ENCODE results near the gene FBH1.
A peak's percentile ranks its signal among the peaks of the same experiment; 100 is the strongest.
"Not testable (repeated sequence)": the region's sequence is repeated elsewhere in the genome, so short reads cannot be mapped to it uniquely, and the experiment has no call there.

The FBH1 gene

GRCh38 chr10:5889624-5890451, at the start of gene FBH1, which contains the start of gene ANKRD16:
FBH1 (plus strand) TSS chr10:5890243; CDS start chr10:5890346, 103 bp downstream.
ANKRD16 (minus strand) TSS chr10:5889893; CDS start chr10:5889354, 539 bp downstream.
- DNase-seq = peak; percentile 75

GRCh38 chr10:5840314-5841307, 49.4 kb upstream of the FBH1 start:
- DNase-seq = no peak

GRCh38 chr10:5841965-5842364, 48.1 kb upstream of the FBH1 start:
- no peak for DNase-seq

DNA sequence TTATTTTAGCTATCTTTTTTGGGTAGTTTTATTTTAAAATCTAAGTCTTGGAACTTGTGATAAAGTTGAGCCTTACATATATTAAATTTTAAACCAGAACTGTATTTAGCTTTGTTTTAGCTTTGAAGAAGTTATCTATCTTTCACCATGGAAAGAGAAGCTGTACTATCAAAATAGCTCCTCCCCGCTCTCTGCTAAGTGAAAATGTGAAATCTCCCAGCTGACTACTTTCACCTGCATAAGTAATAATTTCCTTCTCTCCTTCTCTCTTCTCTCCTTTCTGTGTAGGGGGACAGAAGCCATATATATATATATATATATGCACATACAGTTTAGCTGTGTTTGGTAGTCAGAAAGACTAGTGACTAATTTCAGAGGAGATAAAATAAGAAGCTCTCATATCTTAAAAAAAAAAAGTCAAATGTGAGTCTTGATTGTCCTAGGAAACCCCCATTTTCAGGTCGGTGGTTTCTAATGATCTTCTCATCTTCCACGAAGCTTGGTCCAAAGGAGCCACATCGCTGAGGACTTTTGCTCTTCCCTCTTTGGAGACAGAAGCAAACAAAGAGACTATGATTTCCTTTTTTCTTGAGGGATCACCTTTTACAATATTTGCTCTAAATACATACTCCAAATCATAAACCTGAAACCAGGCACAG, 46.2 kb upstream of the FBH1 start:
- DNase-seq = no peak

GRCh38 chr10:5844345-5845055, 45.5 kb upstream of the FBH1 start:
- DNase-seq = no peak

GRCh38 chr10:5846667-5847066, 43.4 kb upstream of the FBH1 start:
- DNase-seq = not testable (repeated sequence)

GRCh38 chr10:5854131-5854475, 35.9 kb upstream of the FBH1 start:
- no peak for DNase-seq

DNA sequence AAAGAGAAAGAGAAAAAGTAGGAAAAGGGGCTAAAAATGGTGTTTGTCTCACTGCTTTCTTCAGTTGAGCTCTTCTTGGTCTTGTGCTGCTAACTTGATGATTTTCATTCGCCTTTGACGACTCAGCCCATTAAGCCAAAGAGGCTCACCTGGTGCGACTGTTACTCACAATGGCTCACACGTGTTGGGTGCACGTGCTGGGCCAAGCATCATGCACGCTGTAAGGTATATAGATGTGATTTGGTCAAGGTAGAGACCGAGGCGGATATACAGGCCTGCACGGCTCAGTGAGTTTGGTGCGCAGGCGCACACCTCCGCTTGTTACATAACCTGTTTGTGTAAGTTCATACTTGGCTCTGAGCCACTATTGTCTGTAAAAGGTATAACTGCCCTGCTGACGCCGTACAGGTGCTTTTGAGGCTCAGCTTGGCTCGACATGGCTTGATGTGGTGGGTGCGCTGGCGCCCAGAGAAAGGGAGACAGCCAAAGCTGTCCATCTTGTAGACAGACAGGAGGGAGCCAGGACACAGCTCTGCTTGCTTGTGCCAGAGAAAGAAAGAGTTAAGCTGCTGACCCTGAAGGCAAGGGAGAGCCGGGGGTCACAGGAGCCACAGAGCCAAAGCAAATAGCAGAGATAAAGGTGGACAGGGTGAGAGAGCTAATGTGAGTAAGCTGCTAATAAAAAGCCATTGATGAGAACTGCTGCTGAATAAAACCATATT, 33.9 kb upstream of the FBH1 start:
- DNase-seq = no peak

DNA sequence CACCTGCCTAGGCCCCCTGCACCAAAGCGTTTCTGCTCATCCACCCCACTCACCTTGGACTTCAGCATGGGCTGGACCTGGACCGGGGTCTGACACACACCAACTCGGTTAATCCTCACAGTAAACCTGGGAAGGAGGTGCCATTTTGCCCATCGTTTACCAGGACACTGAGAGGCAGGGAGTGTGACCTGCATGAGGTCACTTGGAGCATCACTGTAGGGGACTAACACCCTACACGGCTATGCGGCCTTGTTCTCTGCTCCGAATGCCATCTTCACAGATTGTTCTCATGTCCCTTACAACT, 33.4 kb upstream of the FBH1 start:
- DNase-seq = no peak

GRCh38 chr10:5858811-5859210, 31.2 kb upstream of the FBH1 start:
- no peak for DNase-seq

GRCh38 chr10:5860066-5860465, 30.0 kb upstream of the FBH1 start:
- no peak for DNase-seq

DNA sequence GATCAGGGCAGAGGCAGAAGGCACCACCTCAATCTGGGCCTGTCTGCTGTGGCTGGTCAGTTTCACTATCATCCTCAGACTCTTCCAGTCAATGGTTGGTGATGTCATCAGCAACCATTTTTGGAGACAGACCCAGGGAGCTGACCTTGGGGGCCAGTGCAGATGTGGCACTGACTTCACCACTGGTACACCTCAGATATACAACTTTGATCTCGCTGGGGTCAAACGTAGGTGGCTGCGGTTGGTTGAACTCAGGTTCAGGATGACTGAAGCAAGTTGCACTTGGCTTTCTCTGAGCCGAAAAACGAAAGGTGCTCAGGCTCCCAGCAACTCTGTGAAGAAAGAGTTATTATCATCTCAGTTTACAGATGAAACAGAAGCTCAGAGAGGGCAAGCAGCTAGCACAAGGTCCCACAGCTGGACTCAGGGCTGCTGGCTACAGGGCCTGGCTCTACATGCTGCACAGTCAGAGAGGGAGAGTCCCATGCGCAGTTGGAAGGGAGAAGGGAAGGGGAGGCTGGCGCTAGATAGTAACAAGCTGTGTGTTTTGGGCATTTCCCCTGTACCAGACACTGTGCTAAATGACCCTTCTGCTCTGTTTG, 27.6 kb upstream of the FBH1 start:
- no peak for DNase-seq

- DNase-seq = not testable (repeated sequence)
Observed at GRCh38 chr10:5862981-5863685, 26.9 kb upstream of the FBH1 start.

- DNase-seq = not testable (repeated sequence)
Observed at GRCh38 chr10:5866451-5867081, 23.5 kb upstream of the FBH1 start.

- DNase-seq = not testable (repeated sequence)
Observed at GRCh38 chr10:5867091-5867615, 22.9 kb upstream of the FBH1 start.

- DNase-seq = not testable (repeated sequence)
Observed at GRCh38 chr10:5868383-5868782, 21.7 kb upstream of the FBH1 start.

DNA sequence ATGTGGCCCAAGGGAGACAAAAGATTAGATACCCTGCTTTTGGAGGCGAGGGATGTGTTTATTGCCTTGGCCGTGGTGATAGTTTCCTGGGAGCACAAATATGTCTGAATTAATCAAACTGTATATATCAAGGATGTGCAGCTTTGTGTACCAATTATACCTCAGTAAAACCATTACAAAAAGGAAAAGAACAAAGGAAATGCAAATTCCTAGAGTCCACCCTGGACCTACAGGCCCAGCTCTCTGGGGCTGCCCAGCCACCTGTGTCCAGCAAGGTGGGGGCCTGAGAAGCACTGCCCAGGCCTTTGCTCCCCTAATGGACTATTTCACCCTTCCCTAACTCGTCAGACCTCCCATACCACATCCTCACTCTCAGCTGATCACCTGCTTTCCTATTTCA, 20.9 kb upstream of the FBH1 start:
- DNase-seq = no peak

GRCh38 chr10:5871596-5871995, 18.4 kb upstream of the FBH1 start:
- DNase-seq = no peak

DNA sequence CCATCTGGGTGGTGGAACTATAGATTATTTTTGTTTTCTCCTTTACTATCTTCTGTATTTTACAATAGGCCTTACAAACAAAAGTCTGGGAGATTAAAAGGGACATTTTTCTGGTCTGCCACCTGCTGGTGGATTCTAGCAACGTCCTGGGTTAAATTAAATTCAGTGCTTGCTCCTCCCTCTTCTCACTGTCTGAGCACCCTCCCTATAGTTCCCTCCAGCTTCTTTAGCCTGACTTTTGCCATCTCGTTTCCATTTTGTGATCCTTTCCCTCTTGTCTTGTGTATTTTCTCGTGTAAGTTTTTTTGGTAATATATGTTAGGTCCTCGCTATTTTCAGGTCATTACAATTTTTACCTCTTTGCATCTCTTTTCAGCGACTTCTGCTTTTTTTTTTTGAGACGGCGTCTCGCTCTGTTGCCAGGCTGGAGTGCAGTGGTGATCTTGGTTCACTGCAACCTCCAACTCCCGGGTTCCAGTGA, 16.5 kb upstream of the FBH1 start:
- DNase-seq = no peak

All from NCI-H1436 treated with DMSO at 0.1 percent for 48 hours (cell line).